Measurements from ENCODE around the gene GLI3. TPM values are rescaled to one million over a fixed set of nuclear protein-coding genes. Genes with fewer than 3 reads are reported as not detected.
A peak's percentile ranks its signal among the peaks of the same experiment; 100 is the strongest.

Gene GLI3
- total RNA-seq, 1 donor from 2014 or later, result 27.7 TPM

DNA sequence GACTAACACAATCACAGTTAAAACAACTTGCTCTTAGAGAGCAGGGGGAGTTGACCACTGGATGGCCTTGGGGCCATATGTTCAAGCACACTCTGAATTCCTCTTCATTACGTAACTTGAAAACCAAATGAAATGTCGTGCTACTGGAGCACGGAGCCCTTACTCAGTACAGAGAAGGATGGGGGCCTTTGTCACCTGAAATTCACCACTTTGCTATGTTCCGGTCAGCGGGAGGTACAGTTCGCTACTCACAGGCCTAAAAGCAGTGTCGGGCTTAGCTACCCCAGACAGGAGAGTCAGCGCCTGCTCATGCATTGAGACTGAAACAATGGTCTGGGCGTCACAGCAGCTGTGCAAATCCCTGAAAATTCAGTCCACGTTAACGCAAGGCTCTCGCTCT is 39.6 kb downstream of the GLI3 start:
- H3K4me1 ChIP-seq (ENCODE audit: insufficient read depth, low read length), result peaks cover 34% of the 10 kb centered on the region
- no peak overlapping the region for H3K4me3 Mint-ChIP-seq (ENCODE audit: unreplicated experiment)
- no peak overlapping the region for H3K27ac Mint-ChIP-seq (ENCODE audit: unreplicated experiment)
- no peak overlapping the region for H3K4me3 ChIP-seq (ENCODE audit: insufficient read depth, low read depth, low read length)
- peaks cover 24% of the 10 kb centered on the region for H3K79me2 ChIP-seq (ENCODE audit: insufficient read depth, low read length)
- no peaks in the 10 kb centered on the region for H3K9me3 ChIP-seq (ENCODE audit: insufficient read depth, low read depth, low read length)
- H3K36me3 ChIP-seq (ENCODE audit: insufficient read depth, low read length), result no peaks in the 10 kb centered on the region
- H3K36me3 Mint-ChIP-seq (ENCODE audit: low read depth, unreplicated experiment), result peaks cover 4% of the 10 kb centered on the region
- peak overlapping the region; percentile 56 for H3K9ac ChIP-seq (ENCODE audit: low read length)
- no peak overlapping the region for H2AFZ ChIP-seq (ENCODE audit: low read depth, low read length)
- H3K4me1 Mint-ChIP-seq (ENCODE audit: low read depth, unreplicated experiment), result peaks cover 24% of the 10 kb centered on the region
- peak; percentile 77 for DNase-seq (ENCODE audit: low read depth)
- H4K20me1 ChIP-seq (ENCODE audit: insufficient read depth, low read length), result no peaks in the 10 kb centered on the region
- H3K4me2 ChIP-seq (ENCODE audit: low read length), result peak overlapping the region; percentile 61
- no peaks in the 10 kb centered on the region for H3K27me3 Mint-ChIP-seq (ENCODE audit: low read depth, unreplicated experiment)
- TF ChIP-seq, protein P1, sequence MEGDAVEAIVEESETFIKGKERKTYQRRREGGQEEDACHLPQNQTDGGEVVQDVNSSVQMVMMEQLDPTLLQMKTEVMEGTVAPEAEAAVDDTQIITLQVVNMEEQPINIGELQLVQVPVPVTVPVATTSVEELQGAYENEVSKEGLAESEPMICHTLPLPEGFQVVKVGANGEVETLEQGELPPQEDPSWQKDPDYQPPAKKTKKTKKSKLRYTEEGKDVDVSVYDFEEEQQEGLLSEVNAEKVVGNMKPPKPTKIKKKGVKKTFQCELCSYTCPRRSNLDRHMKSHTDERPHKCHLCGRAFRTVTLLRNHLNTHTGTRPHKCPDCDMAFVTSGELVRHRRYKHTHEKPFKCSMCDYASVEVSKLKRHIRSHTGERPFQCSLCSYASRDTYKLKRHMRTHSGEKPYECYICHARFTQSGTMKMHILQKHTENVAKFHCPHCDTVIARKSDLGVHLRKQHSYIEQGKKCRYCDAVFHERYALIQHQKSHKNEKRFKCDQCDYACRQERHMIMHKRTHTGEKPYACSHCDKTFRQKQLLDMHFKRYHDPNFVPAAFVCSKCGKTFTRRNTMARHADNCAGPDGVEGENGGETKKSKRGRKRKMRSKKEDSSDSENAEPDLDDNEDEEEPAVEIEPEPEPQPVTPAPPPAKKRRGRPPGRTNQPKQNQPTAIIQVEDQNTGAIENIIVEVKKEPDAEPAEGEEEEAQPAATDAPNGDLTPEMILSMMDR (IDR thresholded peaks at IDR 0.05; ENCODE audit: insufficient read depth, low read depth, low read length), result no peak
- TF ChIP-seq EZH2 (IDR thresholded peaks at IDR 0.05; ENCODE audit: insufficient read depth, low read length), result no peak
- H3K27me3 ChIP-seq (ENCODE audit: insufficient read depth, low read length), result no peaks in the 10 kb centered on the region
- peak overlapping the region; percentile 74 for H3K27ac ChIP-seq (ENCODE audit: low read depth, low read length)
- no peak for FAIRE-seq
- no peaks in the 10 kb centered on the region for H3K9me3 Mint-ChIP-seq (ENCODE audit: unreplicated experiment)

DNA sequence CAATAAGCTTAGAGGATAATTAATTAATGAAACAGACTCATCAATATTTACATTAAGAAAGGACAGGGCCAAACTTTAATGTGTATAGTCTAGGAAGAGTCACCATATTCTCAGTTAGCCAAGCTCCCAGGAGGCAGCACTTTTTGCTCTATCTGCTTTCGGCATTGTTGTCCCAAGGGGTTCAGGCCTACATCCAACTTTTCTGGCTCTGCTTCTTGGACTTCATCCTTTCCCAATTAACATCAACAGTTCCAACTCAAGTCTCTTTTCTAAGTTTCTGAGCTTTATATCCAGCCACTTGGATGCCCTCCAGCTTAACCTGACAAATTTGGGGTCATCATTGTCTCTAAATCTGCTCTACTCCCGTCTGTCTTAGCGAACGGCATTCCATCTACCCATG is 42.8 kb downstream of the GLI3 start:
- Histone ChIP-seq H2AFZ (ENCODE audit: low read depth, low read length) (no peak overlapping the region), H4K20me1 (ENCODE audit: insufficient read depth, low read length) (no peaks in the 10 kb centered on the region), H3K36me3 (ENCODE audit: insufficient read depth, low read length) (no peaks in the 10 kb centered on the region), H3K4me2 (ENCODE audit: low read length) (peak overlapping the region; percentile 67), H3K9me3 (ENCODE audit: insufficient read depth, low read depth, low read length) (no peaks in the 10 kb centered on the region), H3K4me3 (ENCODE audit: insufficient read depth, low read depth, low read length) (no peak overlapping the region), H3K4me1 (ENCODE audit: insufficient read depth, low read length) (peaks cover 42% of the 10 kb centered on the region), H3K79me2 (ENCODE audit: insufficient read depth, low read length) (peaks cover 8% of the 10 kb centered on the region), H3K27me3 (ENCODE audit: insufficient read depth, low read length) (no peaks in the 10 kb centered on the region), H3K9ac (ENCODE audit: low read length) (no peak overlapping the region), H3K27ac (ENCODE audit: low read depth, low read length) (no peak overlapping the region)
- no peak overlapping the region for H3K27ac Mint-ChIP-seq (ENCODE audit: unreplicated experiment)
- FAIRE-seq (no peak), DNase-seq (ENCODE audit: low read depth) (no peak)
- peaks cover 4% of the 10 kb centered on the region for H3K36me3 Mint-ChIP-seq (ENCODE audit: low read depth, unreplicated experiment)
- H3K4me1 Mint-ChIP-seq (ENCODE audit: low read depth, unreplicated experiment), result peaks cover 30% of the 10 kb centered on the region
- H3K4me3 Mint-ChIP-seq (ENCODE audit: unreplicated experiment), result no peak overlapping the region
- no peaks in the 10 kb centered on the region for H3K9me3 Mint-ChIP-seq (ENCODE audit: unreplicated experiment)
- no peak for TF ChIP-seq EZH2 (IDR thresholded peaks at IDR 0.05; ENCODE audit: insufficient read depth, low read length)
- TF ChIP-seq, protein P1 (IDR thresholded peaks at IDR 0.05; ENCODE audit: insufficient read depth, low read depth, low read length), result no peak
- H3K27me3 Mint-ChIP-seq (ENCODE audit: low read depth, unreplicated experiment), result no peaks in the 10 kb centered on the region

DNA sequence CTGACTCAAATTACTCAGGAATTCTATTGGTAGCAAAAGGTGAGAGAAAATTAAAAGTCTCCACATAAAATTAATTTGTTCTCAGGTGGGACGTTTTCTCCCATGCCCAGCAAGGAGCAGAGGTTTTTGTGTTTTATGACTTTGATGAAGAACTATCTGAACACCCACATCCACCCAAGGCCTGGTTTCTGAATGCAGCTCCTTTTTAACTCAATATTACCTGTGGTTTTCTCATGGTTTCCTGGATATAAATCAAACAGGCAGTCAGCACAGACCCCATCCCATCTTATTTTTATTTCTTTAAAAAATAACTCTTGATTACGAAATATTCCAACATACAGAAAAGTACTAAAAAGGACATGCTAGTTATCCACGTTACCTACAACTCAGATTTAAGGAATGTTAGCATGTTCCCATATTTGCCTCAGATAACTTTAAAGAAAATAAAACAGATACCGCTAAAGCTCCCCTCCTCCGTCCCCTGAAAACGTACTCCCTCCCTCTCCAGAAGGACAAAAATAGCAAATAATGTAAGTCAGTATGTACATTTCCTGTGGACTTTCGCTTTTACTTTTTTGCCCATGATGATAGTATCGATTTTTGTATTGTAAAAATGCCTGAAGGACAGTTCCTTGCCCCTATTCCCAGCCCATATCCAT is 43.4 kb downstream of the GLI3 start:
- H3K27me3 Mint-ChIP-seq (ENCODE audit: low read depth, unreplicated experiment), result no peaks in the 10 kb centered on the region
- no peak overlapping the region for H3K4me3 Mint-ChIP-seq (ENCODE audit: unreplicated experiment)
- H3K9ac ChIP-seq (ENCODE audit: low read length), result peak overlapping the region; percentile 10

More for the DNA sequence above, 43.4 kb downstream of the GLI3 start:
- H3K4me3 ChIP-seq (ENCODE audit: insufficient read depth, low read depth, low read length), result peak overlapping the region; percentile 15
- H3K4me1 Mint-ChIP-seq (ENCODE audit: low read depth, unreplicated experiment), result peaks cover 31% of the 10 kb centered on the region
- H3K36me3 ChIP-seq (ENCODE audit: insufficient read depth, low read length), result no peaks in the 10 kb centered on the region
- H2AFZ ChIP-seq (ENCODE audit: low read depth, low read length), result no peak overlapping the region
- peak overlapping the region; percentile 67 for H3K4me2 ChIP-seq (ENCODE audit: low read length)
- no peak for TF ChIP-seq EZH2 (IDR thresholded peaks at IDR 0.05; ENCODE audit: insufficient read depth, low read length)
- peaks cover 12% of the 10 kb centered on the region for H3K79me2 ChIP-seq (ENCODE audit: insufficient read depth, low read length)
- DNase-seq (ENCODE audit: low read depth) (no peak), FAIRE-seq (no peak)
- H3K27me3 ChIP-seq (ENCODE audit: insufficient read depth, low read length), result no peaks in the 10 kb centered on the region
- H4K20me1 ChIP-seq (ENCODE audit: insufficient read depth, low read length), result no peaks in the 10 kb centered on the region
- H3K9me3 Mint-ChIP-seq (ENCODE audit: unreplicated experiment), result no peaks in the 10 kb centered on the region
- peaks cover 4% of the 10 kb centered on the region for H3K36me3 Mint-ChIP-seq (ENCODE audit: low read depth, unreplicated experiment)
- H3K4me1 ChIP-seq (ENCODE audit: insufficient read depth, low read length), result peaks cover 44% of the 10 kb centered on the region
- H3K27ac ChIP-seq (ENCODE audit: low read depth, low read length), result no peak overlapping the region
- H3K9me3 ChIP-seq (ENCODE audit: insufficient read depth, low read depth, low read length), result no peaks in the 10 kb centered on the region
- H3K27ac Mint-ChIP-seq (ENCODE audit: unreplicated experiment), result no peak overlapping the region
